HL-60 (cell line): Measurements from ENCODE around the gene RSPO4.

Experiments used
- DNase-seq, 2 experiments: peaks; one replicate each; pipeline ENCODE4 v3.0.0-alpha.2; 2010 to 2020; ENCODE audit warnings: low read depth in 1 of 2, low spot score in 1 of 2
- H3K27ac ChIP-seq: fragments of 250-450 bp; sonication (Bioruptor Pico); replicated peaks from 2 replicates; pipeline ENCODE4 v1.5.1; 2020; ENCODE audit warnings: mild to moderate bottlenecking, moderate library complexity
- H3K27me3 ChIP-seq: fragments of 250-450 bp; sonication (Bioruptor Pico); 2 replicates; pipeline ENCODE4 v1.5.1; 2021; ENCODE audit warnings: mild to moderate bottlenecking, moderate library complexity; ENCODE audit not compliant: insufficient read depth, poor library complexity, severe bottlenecking
- H3K4me3 ChIP-seq: replicated peaks from 2 replicates; pipeline ENCODE4 v1.5.1; 2011; ENCODE audit warnings: mild to moderate bottlenecking, control low read depth, low read length; ENCODE audit not compliant: insufficient read depth
- GABPA ChIP-seq: IDR thresholded peaks from 2 replicates; pipeline ENCODE4 v1.6.1; 2012; ENCODE audit warnings: low read depth
- POLR2AphosphoS5 ChIP-seq: IDR thresholded peaks from 2 replicates; pipeline ENCODE4 v1.6.1; 2012; ENCODE audit warnings: low read depth
- SPI1 ChIP-seq: IDR thresholded peaks from 2 replicates; pipeline ENCODE4 v1.6.1; 2012; ENCODE audit warnings: low read depth, mild to moderate bottlenecking, borderline replicate concordance
- TF ChIP-seq, protein P1 (sequence below): IDR thresholded peaks from 2 replicates; pipeline ENCODE4 v1.6.1; 2012; ENCODE audit warnings: low read depth; ENCODE audit not compliant: insufficient replicate concordance
- TF ChIP-seq, protein P2 (sequence below): IDR thresholded peaks from one replicate; pipeline ENCODE4 v1.5.1; 2011; ENCODE audit warnings: low read length, control low read depth, inconsistent platforms; ENCODE audit not compliant: insufficient read depth

Gene RSPO4

GRCh38 chr20:971346-971745 lies 30.8 kb downstream of the RSPO4 start:
- DNase-seq = no peak
- no peaks in the 10 kb centered on the region for H3K27me3 ChIP-seq
- no peak overlapping the region for H3K27ac ChIP-seq
- no peak overlapping the region for H3K4me3 ChIP-seq
- TF ChIP-seq, protein P1, sequence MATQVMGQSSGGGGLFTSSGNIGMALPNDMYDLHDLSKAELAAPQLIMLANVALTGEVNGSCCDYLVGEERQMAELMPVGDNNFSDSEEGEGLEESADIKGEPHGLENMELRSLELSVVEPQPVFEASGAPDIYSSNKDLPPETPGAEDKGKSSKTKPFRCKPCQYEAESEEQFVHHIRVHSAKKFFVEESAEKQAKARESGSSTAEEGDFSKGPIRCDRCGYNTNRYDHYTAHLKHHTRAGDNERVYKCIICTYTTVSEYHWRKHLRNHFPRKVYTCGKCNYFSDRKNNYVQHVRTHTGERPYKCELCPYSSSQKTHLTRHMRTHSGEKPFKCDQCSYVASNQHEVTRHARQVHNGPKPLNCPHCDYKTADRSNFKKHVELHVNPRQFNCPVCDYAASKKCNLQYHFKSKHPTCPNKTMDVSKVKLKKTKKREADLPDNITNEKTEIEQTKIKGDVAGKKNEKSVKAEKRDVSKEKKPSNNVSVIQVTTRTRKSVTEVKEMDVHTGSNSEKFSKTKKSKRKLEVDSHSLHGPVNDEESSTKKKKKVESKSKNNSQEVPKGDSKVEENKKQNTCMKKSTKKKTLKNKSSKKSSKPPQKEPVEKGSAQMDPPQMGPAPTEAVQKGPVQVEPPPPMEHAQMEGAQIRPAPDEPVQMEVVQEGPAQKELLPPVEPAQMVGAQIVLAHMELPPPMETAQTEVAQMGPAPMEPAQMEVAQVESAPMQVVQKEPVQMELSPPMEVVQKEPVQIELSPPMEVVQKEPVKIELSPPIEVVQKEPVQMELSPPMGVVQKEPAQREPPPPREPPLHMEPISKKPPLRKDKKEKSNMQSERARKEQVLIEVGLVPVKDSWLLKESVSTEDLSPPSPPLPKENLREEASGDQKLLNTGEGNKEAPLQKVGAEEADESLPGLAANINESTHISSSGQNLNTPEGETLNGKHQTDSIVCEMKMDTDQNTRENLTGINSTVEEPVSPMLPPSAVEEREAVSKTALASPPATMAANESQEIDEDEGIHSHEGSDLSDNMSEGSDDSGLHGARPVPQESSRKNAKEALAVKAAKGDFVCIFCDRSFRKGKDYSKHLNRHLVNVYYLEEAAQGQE = no peak
- TF ChIP-seq SPI1 (no peak), POLR2AphosphoS5 (no peak), GABPA (no peak)
- TF ChIP-seq, protein P2, sequence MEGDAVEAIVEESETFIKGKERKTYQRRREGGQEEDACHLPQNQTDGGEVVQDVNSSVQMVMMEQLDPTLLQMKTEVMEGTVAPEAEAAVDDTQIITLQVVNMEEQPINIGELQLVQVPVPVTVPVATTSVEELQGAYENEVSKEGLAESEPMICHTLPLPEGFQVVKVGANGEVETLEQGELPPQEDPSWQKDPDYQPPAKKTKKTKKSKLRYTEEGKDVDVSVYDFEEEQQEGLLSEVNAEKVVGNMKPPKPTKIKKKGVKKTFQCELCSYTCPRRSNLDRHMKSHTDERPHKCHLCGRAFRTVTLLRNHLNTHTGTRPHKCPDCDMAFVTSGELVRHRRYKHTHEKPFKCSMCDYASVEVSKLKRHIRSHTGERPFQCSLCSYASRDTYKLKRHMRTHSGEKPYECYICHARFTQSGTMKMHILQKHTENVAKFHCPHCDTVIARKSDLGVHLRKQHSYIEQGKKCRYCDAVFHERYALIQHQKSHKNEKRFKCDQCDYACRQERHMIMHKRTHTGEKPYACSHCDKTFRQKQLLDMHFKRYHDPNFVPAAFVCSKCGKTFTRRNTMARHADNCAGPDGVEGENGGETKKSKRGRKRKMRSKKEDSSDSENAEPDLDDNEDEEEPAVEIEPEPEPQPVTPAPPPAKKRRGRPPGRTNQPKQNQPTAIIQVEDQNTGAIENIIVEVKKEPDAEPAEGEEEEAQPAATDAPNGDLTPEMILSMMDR = no peak

- Histone ChIP-seq H3K4me3 (no peak overlapping the region), H3K27me3 (no peaks in the 10 kb centered on the region), H3K27ac (no peak overlapping the region)
- no peak for DNase-seq
- TF ChIP-seq SPI1 = no peak
- no peak for TF ChIP-seq GABPA
- TF ChIP-seq, protein P1 = no peak
- TF ChIP-seq, protein P2 = no peak
- no peak for TF ChIP-seq POLR2AphosphoS5
Observed at GRCh38 chr20:969868-970267, 32.2 kb downstream of the RSPO4 start.

DNA sequence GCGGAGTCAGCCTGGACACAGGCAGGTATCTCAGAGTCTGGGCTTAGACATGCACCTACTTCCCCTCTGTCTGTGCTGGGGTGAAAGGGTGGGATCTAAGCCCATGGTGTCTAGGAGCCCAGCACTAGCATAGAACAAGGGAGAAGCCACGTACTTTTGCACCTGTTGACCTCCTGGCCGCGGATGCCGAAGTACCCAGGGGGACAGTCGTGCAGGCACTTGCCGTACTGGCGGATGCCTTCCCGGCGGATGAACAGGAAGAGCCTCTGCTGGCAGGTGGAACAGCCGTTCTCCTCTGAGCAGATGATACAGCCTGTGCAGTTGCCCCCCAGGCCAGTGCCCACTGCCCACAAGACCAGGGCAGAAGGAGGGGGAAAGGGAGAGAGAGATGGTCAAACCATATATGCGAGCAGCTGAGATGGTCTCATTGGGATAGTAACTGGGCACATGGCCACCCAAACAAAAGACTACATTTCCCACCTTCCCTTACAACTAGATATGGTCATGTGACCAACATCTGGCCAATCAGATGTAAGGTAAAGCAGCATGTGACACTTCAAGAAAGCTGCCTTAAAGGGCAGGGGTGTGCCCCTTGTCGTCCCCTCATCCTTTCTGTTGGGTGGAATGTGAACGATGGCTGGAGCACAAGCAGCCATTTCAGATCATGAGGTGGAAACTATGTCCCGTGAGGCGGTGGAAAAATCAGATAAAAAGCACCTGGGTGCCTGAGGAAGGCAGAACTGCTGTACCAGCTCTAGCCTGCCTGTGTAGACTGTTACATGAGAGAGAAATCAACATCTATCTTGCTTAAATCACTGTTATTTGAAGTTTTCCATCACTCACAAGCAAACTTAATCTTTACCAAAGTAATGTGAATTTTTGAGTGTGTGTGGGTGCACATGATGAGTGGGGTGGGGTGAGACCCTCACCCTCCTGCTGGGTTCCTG lies 34.0 kb downstream of the RSPO4 start:
- Histone ChIP-seq H3K27ac (no peak overlapping the region), H3K27me3 (no peaks in the 10 kb centered on the region), H3K4me3 (no peak overlapping the region)
- peak; percentile 11 to 21 for DNase-seq
- TF ChIP-seq SPI1 (no peak), GABPA (no peak), POLR2AphosphoS5 (no peak)
- TF ChIP-seq, protein P1 = no peak
- TF ChIP-seq, protein P2 = no peak
